HL-60/S4 treated with retinoic acid at 250 ng/mL for 4 days and 3 days (cell line): ENCODE results near the gene TRIM3.

Source experiments
- in situ Hi-C: fragments of 300-500 bp; cut with MboI; formaldehyde crosslinking; loops from 2 replicates; pipeline ENCODE4 v1.7.0; 2022; ENCODE audit warnings: low sequenced_read_pairs

Gene TRIM3

GRCh38 chr11:6404342-6405051 lies 69.2 kb downstream of the TRIM3 start:
- in situ Hi-C loops = no loop called here

GRCh38 chr11:6403539-6403938 lies 70.2 kb downstream of the TRIM3 start:
- in situ Hi-C loops = no loop called here

GRCh38 chr11:6402561-6402981 lies 71.2 kb downstream of the TRIM3 start:
- in situ Hi-C loops = no loop called here

DNA sequence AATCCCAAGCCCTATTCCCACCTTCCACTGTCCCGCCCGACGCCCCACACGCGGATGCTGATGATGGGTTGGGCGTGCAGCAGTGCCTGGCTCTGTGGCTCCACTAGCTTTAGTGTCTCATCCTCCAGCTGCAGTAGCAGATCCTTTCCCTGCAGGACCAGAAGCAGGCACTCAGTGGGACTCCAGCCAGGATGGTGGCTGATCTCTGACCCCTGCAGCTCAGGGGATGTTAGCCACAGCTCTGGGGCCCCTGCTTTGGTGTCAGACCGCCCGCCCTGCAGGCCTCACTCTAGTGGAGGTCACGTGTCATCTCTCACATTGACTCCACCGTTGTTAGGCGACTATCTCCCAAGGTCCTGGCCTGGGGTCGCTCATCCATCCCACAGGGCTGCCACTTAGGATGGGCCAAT lies 71.7 kb downstream of the TRIM3 start:
- in situ Hi-C loops = no loop called here

- in situ Hi-C loops = no loop called here
Observed at GRCh38 chr11:6401464-6401863, 72.3 kb downstream of the TRIM3 start.

DNA sequence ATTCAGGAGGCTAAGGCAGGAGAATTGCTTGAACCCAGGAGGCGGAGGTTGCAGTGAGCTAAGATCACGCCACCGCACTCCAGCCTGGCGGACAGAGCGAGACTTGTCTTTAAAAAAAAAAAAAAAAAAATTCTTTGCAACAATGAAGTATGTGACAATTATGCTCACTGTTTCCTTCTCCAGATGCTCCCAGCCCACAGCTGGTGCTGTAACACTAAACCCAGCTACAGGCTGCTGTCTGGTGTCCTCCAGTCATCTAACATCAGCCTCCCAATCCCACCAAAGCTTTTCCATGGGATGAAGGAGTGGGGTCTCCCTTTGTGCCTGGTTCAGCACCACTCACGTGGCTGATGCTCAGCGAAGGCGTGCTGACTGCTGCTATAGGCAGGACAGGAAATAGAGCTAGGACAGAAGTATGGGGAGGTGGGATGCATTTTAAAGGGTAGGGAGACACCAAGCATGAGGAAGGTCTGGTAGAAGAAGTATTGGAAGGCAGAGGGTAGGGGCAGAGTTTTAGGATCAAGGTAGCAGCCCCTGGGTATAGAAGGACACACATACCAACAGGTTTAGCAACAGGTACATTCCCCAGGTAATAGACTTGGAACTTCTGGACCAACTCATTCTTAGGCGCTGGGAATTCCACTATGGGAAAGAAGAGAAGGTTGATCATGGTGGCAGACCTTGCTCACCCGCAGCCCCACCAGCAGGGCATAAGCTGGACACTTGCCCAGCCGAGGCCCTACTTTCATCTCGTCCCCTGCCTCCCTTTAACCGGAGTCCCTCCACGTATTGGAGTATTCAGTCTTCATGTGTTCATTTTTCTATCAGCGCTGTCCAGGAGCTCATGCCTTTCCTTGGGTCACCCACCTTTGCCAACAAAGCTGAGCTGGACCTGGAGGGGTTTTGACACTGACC lies 73.1 kb downstream of the TRIM3 start:
- in situ Hi-C loops = no loop called here
